Measurements from ENCODE around the gene APOBEC3F.

APOBEC3F gene

GRCh38 chr22:39089928-39090327, 49.3 kb downstream of the APOBEC3F start:
- DNase-seq (ENCODE audit: extremely low spot score), result no peak
- POLR2A ChIA-PET, result no interaction called here
- CTCF ChIA-PET, result interaction anchor here (1.6 kb wide), 1 partner anchor 22 kb away, joined by 4 read pairs; no protein-coding TSS in a partner anchor
- TF ChIP-seq CTCF (IDR thresholded peaks at IDR 0.05; ENCODE audit: control extremely low read depth, extremely low read depth, low read depth, missing control alignments), result no peak

GRCh38 chr22:39090426-39091064, 49.9 kb downstream of the APOBEC3F start:
- POLR2A ChIA-PET, result interaction anchor here (0.6 kb wide), 1 partner anchor 217 kb away, joined by 3 read pairs; no protein-coding TSS in a partner anchor
- no peak for TF ChIP-seq CTCF (IDR thresholded peaks at IDR 0.05; ENCODE audit: control extremely low read depth, extremely low read depth, low read depth, missing control alignments)
- peak; percentile 41 for DNase-seq (ENCODE audit: extremely low spot score)
- CTCF ChIA-PET, result interaction anchor here (1.0 kb wide), 1 partner anchor 87 kb away, joined by 4 read pairs; no protein-coding TSS in a partner anchor

- CTCF ChIA-PET, result interaction anchor here (1.0 to 1.4 kb wide), 2 partner anchors 12 to 88 kb away, joined by 3 to 4 read pairs; no protein-coding TSS in a partner anchor
- DNase-seq (ENCODE audit: extremely low spot score), result no peak
- no peak for TF ChIP-seq CTCF (IDR thresholded peaks at IDR 0.05; ENCODE audit: control extremely low read depth, extremely low read depth, low read depth, missing control alignments)
- POLR2A ChIA-PET, result interaction anchor here (0.6 kb wide), 1 partner anchor 218 kb away, joined by 3 read pairs; no protein-coding TSS in a partner anchor
Observed at GRCh38 chr22:39091126-39092081, 50.7 kb downstream of the APOBEC3F start.

GRCh38 chr22:39092111-39092862, 51.6 kb downstream of the APOBEC3F start:
- DNase-seq (ENCODE audit: extremely low spot score), result no peak
- ChIA-PET POLR2A (no interaction called here), CTCF (interaction anchor here (1.4 kb wide), 1 partner anchor 11 kb away, joined by 3 read pairs; no protein-coding TSS in a partner anchor)
- no peak for TF ChIP-seq CTCF (IDR thresholded peaks at IDR 0.05; ENCODE audit: control extremely low read depth, extremely low read depth, low read depth, missing control alignments)

- ChIA-PET CTCF (no interaction called here), POLR2A (interaction anchor here (0.6 kb wide), 1 partner anchor 19 kb away, joined by 3 read pairs; no protein-coding TSS in a partner anchor)
- no peak for TF ChIP-seq CTCF (IDR thresholded peaks at IDR 0.05; ENCODE audit: control extremely low read depth, extremely low read depth, low read depth, missing control alignments)
- DNase-seq (ENCODE audit: extremely low spot score), result no peak
Observed at GRCh38 chr22:39094717-39095389, 54.2 kb downstream of the APOBEC3F start.
